ENCODE measurements around the gene NCBP1. TPM values are rescaled to one million over a fixed set of nuclear protein-coding genes. Genes with fewer than 3 reads are reported as not detected.

The NCBP1 gene
- total RNA-seq, 1 donor from 2014 or later, result 50.6 TPM

Other genes starting within 250 kb of the NCBP1 start
- 19.7 TPM for gene TDRD7, start 221.7 kb upstream of the NCBP1 start, total RNA-seq
- gene TMOD1, start 132.2 kb upstream of the NCBP1 start, total RNA-seq, result 27.5 TPM
- gene TSTD2, start 453 bp upstream of the NCBP1 start, total RNA-seq, result 28.3 TPM
- 20.9 TPM for gene XPA, start 63.5 kb downstream of the NCBP1 start, total RNA-seq
- not detected for gene FOXE1, start 219.4 kb downstream of the NCBP1 start, total RNA-seq

Measured in temporal lobe (tissue), 1 donor.